HK-2 (cell line): ENCODE data around the gene RAPGEF5.

Experiments used
- DNase-seq: peaks from one replicate; pipeline ENCODE4 v3.0.0-alpha.2; 2018; ENCODE audit not compliant: unreplicated experiment

RAPGEF5 gene

GRCh38 chr7:22356701-22357310 lies at the start of gene RAPGEF5:
TSS of gene RAPGEF5 (minus strand) at chr7:22357154. CDS start at chr7:22357060, 94 bp downstream.
- DNase-seq = peak; percentile 18

DNA sequence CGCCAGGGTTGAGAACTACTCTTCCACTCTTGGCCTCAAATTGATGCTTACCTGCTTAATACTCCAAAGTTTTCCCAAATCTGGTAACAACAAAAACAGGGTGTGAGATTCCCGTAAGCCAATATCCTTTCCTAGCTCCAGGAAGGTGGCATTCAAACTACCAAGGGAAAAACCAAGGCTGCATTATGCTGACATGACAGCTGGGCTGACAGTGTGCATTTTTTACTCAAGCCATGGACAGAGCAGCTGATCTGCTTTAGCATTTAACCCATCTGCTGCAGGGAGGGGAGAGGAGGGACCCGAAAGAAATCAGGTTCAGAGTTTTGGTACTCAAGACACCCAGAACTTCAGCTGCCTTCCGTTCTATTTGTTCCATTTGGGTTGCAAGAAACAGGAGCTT lies 49.8 kb upstream of the RAPGEF5 start:
- DNase-seq = no peak

DNA sequence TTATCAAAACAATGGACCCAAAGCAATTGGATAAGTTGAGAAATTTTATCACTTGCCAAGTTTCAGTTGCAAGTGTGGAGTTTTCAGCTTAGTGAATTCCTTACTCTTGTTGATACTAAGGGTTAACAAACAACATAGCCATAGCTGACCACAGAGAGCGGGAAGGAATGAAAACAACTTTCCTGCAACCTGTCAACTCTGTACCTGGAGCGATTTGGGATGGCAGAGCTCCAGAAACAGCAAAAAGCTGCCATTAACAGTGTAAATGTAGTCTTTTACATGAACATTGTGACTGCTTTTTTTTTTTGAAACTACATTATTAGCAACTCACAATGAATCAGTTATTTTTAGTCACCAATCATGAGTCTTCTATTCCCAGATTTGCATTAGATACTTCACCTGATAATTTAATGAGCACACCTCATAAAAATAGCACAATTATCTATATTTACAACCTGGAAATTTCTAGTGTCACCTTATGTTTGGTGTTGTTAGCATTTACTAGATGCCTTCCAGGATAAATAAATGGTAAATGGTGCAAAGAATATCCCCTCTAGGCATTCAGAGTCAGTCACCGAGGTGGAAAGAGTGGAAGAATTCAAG lies 47.6 kb upstream of the RAPGEF5 start:
- no peak for DNase-seq

GRCh38 chr7:22403344-22403743 lies 46.4 kb upstream of the RAPGEF5 start:
- no peak for DNase-seq

- DNase-seq = no peak
Measured at GRCh38 chr7:22402250-22402649, 45.3 kb upstream of the RAPGEF5 start.

DNA sequence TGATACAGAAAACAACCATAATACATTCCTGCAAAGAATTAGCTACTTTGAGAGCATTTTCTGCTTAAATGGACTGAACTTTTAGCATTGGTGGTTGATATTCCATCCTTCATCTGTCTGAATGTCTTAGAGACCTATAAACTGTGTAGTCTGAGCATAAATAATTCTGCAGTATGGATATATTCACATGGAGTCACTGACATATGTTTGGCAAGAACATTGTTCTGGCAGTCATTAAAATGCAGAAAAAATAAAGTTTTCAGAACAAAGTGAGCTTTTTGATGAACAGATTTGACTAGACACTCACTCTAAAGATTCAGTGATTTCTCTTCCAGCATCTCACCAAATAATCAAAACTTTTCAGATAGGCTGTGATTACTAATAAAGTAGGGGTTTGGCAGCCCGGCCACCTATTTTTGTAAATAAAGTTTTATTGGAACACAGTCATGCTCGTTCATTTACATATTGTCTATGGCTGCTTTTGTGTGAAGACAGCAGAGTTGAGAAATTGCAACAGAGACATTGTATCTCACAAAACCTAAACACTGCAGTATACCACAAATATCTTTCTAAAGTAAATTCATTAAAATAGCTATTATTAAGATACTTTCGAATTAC lies 44.1 kb upstream of the RAPGEF5 start:
- DNase-seq = no peak

DNA sequence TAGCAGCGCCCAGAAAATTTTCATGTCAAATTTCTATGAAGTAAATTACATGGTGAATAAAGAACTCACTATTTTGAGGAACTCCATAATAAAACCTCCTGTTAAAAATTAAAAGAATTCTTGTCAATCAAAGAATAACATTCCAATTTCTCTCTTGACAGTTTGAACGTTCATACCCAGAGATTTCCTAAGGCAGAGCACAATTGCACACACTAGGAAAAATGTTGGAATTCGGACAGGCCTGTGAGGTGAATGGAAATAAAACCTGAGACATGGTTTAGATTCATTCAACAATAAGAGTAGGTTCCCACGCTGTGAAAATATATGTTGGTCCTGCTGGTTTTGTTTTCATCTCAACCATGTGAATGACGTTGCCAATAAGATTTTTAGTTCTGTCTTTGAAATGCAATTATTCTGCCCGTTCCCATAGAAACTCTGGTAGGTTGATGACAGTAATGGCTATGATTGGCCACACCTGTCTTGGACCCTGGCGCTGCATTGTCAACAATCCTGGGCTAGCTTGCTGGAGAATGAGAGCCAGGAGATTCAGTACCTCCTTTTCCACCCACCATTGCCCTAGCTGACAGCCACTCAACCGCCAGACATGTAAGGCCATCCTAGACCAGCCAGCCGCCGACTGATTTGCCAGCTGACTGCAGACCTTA lies 43.3 kb upstream of the RAPGEF5 start:
- DNase-seq = no peak

DNA sequence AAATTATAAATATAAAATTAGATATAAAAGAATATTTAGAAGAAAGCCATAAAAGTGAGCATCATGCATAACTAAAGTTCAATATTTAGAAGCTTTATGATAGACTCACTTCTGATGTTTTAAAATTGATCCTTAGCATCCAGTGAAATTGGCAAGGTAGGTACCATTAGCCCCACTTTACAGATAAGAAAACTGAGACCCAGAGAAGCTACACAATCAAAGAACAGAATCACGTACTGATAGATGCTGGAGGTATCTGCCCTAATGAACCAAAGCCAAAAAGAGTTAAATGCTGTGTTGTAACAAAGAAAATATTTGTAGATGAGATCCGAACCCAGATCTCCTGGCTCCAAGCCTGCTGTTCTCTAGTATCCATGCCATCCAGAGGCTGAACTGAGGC lies 42.6 kb upstream of the RAPGEF5 start:
- no peak for DNase-seq

DNA sequence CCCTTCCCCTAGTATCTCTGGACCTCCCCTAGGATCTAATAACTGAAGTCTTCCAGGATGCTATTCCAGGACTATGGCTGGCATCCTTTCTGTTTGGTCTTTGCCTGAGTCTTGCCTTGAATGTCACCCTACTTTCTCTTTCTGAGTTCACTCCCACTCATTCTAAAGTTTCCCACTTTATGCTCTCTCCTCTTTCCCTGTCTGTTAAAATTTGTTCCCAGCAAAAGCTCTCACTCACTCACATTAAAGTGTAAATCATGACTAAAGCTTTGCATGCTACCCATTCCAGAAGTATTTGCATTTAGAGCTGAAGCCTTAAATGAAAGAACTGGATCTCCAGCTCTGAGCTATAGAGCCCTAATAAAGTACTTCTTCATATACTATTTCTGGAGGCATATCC lies 42.1 kb upstream of the RAPGEF5 start:
- no peak for DNase-seq

DNA sequence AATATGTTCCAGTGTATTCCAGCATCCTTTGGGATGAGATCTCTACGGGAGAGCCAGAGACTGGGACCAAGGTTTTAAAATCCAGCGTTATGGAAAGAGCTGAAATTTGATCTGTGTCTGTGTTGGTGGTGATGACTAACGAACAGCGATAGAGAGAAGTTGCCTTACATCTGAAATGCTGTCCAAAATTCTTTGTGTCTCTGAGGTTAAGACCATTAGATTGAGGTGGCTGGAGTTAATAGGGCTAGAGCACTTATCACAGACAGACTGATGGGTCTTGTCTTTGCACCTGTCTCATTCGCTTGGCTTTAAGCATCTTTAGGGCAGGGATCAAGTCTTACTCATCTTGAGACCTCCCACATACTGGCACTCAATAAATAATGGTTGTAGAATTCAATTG lies 41.0 kb upstream of the RAPGEF5 start:
- DNase-seq = no peak

DNA sequence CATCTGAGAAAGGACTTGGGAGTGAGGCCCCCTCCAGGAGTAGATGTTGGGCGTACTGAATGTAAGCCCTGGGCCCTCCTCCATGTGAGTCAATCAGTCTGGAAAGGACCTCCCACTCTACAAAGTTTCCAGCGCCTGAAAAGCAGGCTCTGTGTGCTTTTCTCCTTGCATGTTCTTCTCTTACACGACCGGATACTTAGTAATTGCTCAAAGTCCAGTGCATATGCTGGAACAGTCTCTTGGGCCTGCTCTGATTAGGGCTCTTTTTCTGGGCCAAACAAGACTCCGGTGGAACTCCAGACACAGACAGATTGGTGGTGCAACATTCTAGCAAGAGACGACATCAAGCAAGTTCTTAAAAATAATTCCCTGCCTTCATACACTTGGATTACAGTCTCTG lies 38.3 kb upstream of the RAPGEF5 start:
- no peak for DNase-seq

DNA sequence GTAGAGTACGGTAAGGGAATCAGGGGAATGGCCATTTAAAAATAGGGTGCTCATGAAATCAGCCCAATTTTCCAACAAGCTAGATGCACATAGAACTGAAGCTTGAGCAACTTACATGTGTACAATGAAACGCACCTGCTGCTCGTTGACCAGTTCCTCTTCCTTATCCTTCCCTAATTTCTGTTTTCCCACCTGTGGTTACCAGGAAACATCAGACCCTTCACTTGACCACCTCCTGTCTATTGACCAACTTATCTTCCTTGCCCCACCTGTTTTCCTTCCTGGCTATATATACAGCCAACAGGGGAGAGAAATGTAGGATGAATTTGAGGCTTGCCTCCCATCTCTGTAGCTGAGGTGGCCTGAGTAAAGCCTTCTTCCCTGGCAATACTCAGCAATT lies 37.8 kb upstream of the RAPGEF5 start:
- no peak for DNase-seq

- DNase-seq = no peak
Measured at GRCh38 chr7:22393913-22394729, 37.2 kb upstream of the RAPGEF5 start.

DNA sequence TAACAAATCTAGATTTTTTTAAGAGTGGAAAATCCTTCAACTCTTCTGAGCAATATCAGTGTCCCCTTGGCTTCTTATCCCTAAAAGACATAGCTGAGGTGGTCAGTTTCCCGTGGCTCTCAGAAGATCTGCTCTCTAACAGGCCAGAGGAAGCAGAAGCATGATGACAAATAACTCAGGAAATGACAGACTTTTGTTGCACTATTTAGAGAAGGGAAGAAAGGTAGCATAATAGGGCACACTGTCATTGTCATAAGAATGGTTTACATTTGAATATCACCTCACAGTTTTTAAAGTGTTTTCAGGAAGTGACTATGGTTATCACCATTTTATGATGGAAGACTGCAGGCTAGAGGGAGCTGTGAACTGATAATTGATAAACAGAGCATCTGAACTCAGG lies 33.6 kb upstream of the RAPGEF5 start:
- no peak for DNase-seq

DNA sequence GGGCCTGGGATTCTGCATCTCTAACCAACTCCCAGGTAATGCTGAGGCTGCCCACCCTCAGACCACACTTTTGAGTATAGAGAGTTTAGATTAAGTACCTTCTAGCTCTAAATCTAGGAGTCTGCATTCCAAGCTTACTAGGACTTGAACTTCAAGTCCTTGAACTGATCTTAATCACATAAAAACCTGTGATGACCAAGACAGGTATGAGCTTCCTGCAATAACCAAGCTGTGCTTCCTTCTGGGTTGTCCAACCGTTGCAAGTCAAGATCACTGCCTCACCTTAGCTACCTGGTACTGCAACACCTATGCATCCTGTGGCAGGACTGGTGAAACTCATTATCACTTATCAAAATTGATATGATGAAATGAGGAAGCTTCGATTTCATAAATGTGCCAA lies 32.9 kb upstream of the RAPGEF5 start:
- DNase-seq = no peak

GRCh38 chr7:22387583-22387982 lies 30.6 kb upstream of the RAPGEF5 start:
- DNase-seq = no peak

GRCh38 chr7:22386865-22387264 lies 29.9 kb upstream of the RAPGEF5 start:
- no peak for DNase-seq

DNA sequence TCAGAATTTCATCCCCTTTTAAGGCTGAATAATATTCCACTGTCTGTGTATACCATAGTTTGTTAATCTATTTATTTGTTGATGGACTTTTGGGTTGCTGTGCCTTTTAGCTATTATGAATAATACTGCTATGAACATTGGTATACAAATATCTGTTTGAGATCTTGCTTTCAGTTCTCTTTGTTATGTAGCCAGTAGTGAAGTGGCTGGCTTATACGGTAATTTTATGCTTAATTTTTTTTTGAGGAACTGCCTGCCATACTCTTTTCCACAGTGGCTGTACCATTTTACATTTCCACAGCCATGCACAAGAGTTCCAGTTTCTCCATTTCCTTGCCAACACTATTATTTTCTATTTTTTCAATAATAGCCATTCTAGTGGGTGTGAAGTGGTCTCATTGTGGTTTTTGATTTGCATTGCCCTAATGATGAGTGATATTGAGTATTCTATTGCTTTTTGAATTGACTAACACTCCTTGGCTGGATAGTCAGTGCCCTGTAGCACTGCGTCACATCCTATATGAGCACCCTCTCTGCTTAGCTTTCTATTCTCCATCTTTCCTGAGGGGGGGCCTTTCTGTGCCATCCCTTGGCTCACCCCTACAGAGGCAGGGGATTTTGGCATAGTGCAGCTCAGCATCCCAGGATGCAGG lies 29.4 kb upstream of the RAPGEF5 start:
- no peak for DNase-seq

GRCh38 chr7:22385326-22385725 lies 28.4 kb upstream of the RAPGEF5 start:
- no peak for DNase-seq

DNA sequence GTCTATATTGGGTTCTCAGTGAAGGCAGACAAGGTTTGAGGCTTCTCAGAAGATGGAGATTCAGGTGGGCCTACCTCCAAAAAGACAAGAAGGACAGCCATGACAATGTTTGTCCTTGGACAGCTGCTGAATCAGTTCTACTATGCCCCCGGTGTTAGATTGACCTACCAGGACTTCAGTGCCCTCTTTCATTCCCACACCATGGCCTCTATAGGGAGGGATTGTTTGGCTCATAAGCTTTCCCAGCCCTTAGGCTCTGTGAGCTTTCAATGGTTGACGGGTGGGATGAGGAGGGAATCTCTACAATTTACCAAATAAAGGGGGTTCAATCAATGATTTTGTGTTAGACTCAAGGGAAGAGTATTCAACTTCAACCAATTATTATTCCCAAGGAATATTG lies 23.4 kb upstream of the RAPGEF5 start:
- DNase-seq = no peak

- DNase-seq = no peak
Measured at GRCh38 chr7:22378199-22378980, 21.4 kb upstream of the RAPGEF5 start.
